Ovary (tissue), 3 donors: ENCODE data around the gene COL25A1.

Experiments
- POLR2A ChIP-seq: fragments of 450-650 bp; IDR thresholded peaks from one replicate; pipeline ENCODE4 v1.6.1; 2017; ENCODE audit warnings: antibody characterized with exemption, mild to moderate bottlenecking, moderate library complexity
- TF ChIP-seq, protein P1 (sequence below), 3 donors: fragments of 450-650 bp in 2 of 3; fragments of 200-600 bp in 1 of 3; IDR thresholded peaks; one replicate each; pipeline versions ENCODE4 v1.5.1 to v1.8.0; 2016 to 2022; ENCODE audit warnings: antibody characterized with exemption in 3 of 3, mild to moderate bottlenecking in 1 of 3
- donor health status: DM: no; HTN: no; CAD: no.

DNA sequence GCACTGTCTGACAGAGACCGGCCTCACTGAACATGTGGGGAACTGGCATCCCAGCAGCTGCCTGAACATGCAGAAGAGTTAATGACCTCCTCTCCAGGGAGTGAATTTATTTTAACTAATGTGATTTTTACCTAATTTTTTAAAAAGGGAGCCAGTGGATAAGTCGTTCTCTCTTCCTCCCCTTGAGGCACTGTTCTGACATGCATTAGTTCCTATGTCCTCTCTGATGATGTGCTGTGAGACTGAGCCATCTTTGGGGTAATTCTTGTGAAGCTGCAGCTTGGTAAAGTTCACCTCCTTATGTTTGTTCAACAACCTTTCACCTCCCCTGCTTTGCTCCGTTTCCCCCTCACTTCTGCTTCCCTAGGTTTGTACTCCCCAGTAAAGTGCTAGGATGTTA, 139.7 kb downstream of the COL25A1 start:
- TF ChIP-seq, protein P1, sequence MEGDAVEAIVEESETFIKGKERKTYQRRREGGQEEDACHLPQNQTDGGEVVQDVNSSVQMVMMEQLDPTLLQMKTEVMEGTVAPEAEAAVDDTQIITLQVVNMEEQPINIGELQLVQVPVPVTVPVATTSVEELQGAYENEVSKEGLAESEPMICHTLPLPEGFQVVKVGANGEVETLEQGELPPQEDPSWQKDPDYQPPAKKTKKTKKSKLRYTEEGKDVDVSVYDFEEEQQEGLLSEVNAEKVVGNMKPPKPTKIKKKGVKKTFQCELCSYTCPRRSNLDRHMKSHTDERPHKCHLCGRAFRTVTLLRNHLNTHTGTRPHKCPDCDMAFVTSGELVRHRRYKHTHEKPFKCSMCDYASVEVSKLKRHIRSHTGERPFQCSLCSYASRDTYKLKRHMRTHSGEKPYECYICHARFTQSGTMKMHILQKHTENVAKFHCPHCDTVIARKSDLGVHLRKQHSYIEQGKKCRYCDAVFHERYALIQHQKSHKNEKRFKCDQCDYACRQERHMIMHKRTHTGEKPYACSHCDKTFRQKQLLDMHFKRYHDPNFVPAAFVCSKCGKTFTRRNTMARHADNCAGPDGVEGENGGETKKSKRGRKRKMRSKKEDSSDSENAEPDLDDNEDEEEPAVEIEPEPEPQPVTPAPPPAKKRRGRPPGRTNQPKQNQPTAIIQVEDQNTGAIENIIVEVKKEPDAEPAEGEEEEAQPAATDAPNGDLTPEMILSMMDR (IDR thresholded peaks at IDR 0.05): no peak
- TF ChIP-seq POLR2A: no peak
